Fibroblast of lung (primary cell): ENCODE measurements around the gene NR1H4. TPM values are rescaled to one million over a fixed set of nuclear protein-coding genes. Genes with fewer than 3 reads are reported as not detected.

Experiments used
- DNase-seq, 2 donors: peaks; one replicate each; pipeline versions ENCODE4 v3.0.0 to v3.0.0-alpha.2; 2010; ENCODE audit warnings: low read depth in 2 of 2
- H2AFZ ChIP-seq: 2 replicates; pipeline ENCODE4 v1.5.1; 2012; ENCODE audit warnings: low read length, control low read depth, inconsistent platforms
- H3K27ac ChIP-seq: 2 replicates; pipeline ENCODE4 v1.5.1; 2011; ENCODE audit warnings: low read length, control low read depth; ENCODE audit not compliant: insufficient read depth
- H3K27me3 ChIP-seq: 2 replicates; pipeline ENCODE4 v1.5.1; 2011; ENCODE audit warnings: mild to moderate bottlenecking, low read length; ENCODE audit not compliant: control insufficient read depth, insufficient read depth
- H3K36me3 ChIP-seq: 2 replicates; pipeline ENCODE4 v1.5.1; 2011; ENCODE audit warnings: low read length; ENCODE audit not compliant: control insufficient read depth, insufficient read depth
- H3K4me1 ChIP-seq: 2 replicates; pipeline ENCODE4 v1.5.1; 2011; ENCODE audit warnings: low read length; ENCODE audit not compliant: control insufficient read depth, insufficient read depth; ENCODE audit errors: extremely low read depth
- H3K4me2 ChIP-seq: 2 replicates; pipeline ENCODE4 v1.5.1; 2011; ENCODE audit warnings: low read length, control low read depth; ENCODE audit not compliant: insufficient read depth; ENCODE audit errors: extremely low read depth
- H3K4me3 ChIP-seq, 4 experiments: fragments of 200-600 bp in 1 of 4; sonication (generic) in 1 of 4; replicated peaks in 1 of 4; 2 replicates each; pipeline ENCODE4 v1.5.1; 2011 to 2016; ENCODE audit warnings: low read length in 4 of 4, low read depth in 3 of 4, mild to moderate bottlenecking in 3 of 4, control low read depth in 2 of 4, inconsistent platforms in 1 of 4, mixed read lengths in 1 of 4; ENCODE audit not compliant: insufficient read depth in 1 of 4; ENCODE audit errors: control extremely low read depth in 1 of 4
- H3K79me2 ChIP-seq: 2 replicates; pipeline ENCODE4 v1.5.1; 2012; ENCODE audit warnings: mild to moderate bottlenecking, low read length, inconsistent platforms; ENCODE audit not compliant: control insufficient read depth, insufficient read depth
- H3K9ac ChIP-seq: 2 replicates; pipeline ENCODE4 v1.5.1; 2011; ENCODE audit warnings: mild to moderate bottlenecking, low read length, control low read depth; ENCODE audit not compliant: insufficient read depth
- H3K9me3 ChIP-seq: 2 replicates; pipeline ENCODE4 v1.5.1; 2012; ENCODE audit warnings: low read depth, low read length; ENCODE audit not compliant: control insufficient read depth, insufficient read depth
- H4K20me1 ChIP-seq: 2 replicates; pipeline ENCODE4 v1.5.1; 2011; ENCODE audit warnings: low read length; ENCODE audit not compliant: control insufficient read depth, insufficient read depth; ENCODE audit errors: extremely low read depth
- EZH2 ChIP-seq: IDR thresholded peaks from 2 replicates; pipeline ENCODE4 v1.5.1; 2012; ENCODE audit warnings: low read length, control low read depth, mild to moderate bottlenecking; ENCODE audit errors: missing control alignments
- polyA plus RNA-seq, 2 donors: library from polyadenylated mRNA; depleted of rRNA in 1 of 2; stranded (reverse) in 1 of 2; unstranded in 1 of 2; fragments of >200 nt; gene quantifications; 2 replicates each; pipeline ENCODE4 v1.2.1, GENCODE V29; 2011 to 2012; ENCODE audit warnings: missing spikeins in 1 of 2
- total RNA-seq: library from RNA; depleted of rRNA; stranded (reverse); fragments of >200 nt; gene quantifications from 2 replicates; pipeline ENCODE4 v1.2.1, GENCODE V29; 2014
- TF ChIP-seq, protein P1 (sequence below), 2 donors: IDR thresholded peaks in 1 of 2; conservative IDR thresholded peaks in 1 of 2; 1 replicate in 1 of 2; 2 replicates in 1 of 2; pipeline ENCODE4 v1.5.1; 2011 to 2012; ENCODE audit warnings: low read length in 2 of 2, control low read depth in 1 of 2, inconsistent platforms in 1 of 2, low read depth in 1 of 2, mild to moderate bottlenecking in 1 of 2

The NR1H4 gene
- total and polyA plus RNA-seq, 2 donors (not counting 1 experiment from before 2014, with no cell fraction given), result not detected

DNA sequence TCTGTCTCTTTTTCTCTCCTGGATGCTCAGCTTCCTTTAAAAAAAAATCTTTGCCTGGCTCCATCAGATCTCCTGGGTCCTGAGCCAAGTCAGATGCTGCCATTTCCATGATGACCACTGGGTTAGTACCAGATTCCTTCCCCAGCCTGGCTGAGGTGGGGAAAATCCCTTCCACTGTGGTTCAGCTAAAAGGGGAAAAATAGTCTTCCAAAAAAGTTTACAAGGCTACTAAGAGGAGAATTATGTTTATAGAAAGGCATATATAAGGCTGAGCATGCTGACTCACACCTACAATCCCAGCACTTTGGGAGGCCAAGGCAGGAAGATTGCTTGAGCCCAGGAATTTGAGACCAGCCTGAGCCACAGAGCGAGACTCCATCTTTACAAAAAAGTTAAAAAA is 71.4 kb downstream of the NR1H4 start:
- Histone ChIP-seq H3K4me2 (no peak overlapping the region), H3K27ac (no peak overlapping the region), H3K27me3 (no peaks in the 10 kb centered on the region), H3K4me1 (no peaks in the 10 kb centered on the region), H2AFZ (no peak overlapping the region), H3K4me3 (no peak overlapping the region), H4K20me1 (no peaks in the 10 kb centered on the region), H3K79me2 (no peaks in the 10 kb centered on the region), H3K36me3 (no peaks in the 10 kb centered on the region), H3K9me3 (no peaks in the 10 kb centered on the region), H3K9ac (no peak overlapping the region)
- TF ChIP-seq, protein P1, sequence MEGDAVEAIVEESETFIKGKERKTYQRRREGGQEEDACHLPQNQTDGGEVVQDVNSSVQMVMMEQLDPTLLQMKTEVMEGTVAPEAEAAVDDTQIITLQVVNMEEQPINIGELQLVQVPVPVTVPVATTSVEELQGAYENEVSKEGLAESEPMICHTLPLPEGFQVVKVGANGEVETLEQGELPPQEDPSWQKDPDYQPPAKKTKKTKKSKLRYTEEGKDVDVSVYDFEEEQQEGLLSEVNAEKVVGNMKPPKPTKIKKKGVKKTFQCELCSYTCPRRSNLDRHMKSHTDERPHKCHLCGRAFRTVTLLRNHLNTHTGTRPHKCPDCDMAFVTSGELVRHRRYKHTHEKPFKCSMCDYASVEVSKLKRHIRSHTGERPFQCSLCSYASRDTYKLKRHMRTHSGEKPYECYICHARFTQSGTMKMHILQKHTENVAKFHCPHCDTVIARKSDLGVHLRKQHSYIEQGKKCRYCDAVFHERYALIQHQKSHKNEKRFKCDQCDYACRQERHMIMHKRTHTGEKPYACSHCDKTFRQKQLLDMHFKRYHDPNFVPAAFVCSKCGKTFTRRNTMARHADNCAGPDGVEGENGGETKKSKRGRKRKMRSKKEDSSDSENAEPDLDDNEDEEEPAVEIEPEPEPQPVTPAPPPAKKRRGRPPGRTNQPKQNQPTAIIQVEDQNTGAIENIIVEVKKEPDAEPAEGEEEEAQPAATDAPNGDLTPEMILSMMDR (conservative IDR thresholded peaks at IDR 0.05 in 1 of 2, IDR thresholded peaks at IDR 0.05 in 1 of 2; ENCODE audit: low read depth in 1 of 2, low read length in 2 of 2), result no peak
- DNase-seq, result peak in 1 of 2 donors; percentile 15

DNA sequence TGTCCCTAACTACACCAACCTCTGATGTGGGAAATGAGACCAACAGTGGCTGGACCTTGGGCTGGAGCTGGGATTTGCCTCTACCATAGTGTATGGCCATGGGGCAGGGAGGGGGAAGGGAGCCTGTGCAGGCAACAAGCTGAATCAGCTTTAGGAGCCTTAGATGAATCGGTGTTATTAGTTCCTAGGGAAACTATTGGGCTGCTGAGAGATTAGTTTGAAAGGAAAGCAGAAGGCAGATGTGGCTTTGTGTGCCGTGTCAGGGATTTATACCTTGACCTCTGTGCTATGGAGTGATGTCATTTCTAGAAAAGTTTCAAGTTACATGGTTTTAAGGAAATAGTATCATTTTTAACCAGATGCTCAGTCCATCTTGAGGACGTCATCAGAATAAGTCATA is 80.3 kb downstream of the NR1H4 start:
- Histone ChIP-seq H3K4me3 (no peak overlapping the region), H3K27me3 (no peaks in the 10 kb centered on the region), H3K4me1 (no peaks in the 10 kb centered on the region), H3K9ac (no peak overlapping the region), H4K20me1 (no peaks in the 10 kb centered on the region), H3K4me2 (no peak overlapping the region), H3K9me3 (no peaks in the 10 kb centered on the region), H2AFZ (no peak overlapping the region), H3K79me2 (no peaks in the 10 kb centered on the region), H3K36me3 (no peaks in the 10 kb centered on the region), H3K27ac (no peak overlapping the region)
- no peak for TF ChIP-seq EZH2
- TF ChIP-seq, protein P1 (conservative IDR thresholded peaks at IDR 0.05 in 1 of 2, IDR thresholded peaks at IDR 0.05 in 1 of 2; ENCODE audit: low read depth in 1 of 2, low read length in 2 of 2), result no peak
- peak; percentile 14 to 60 for DNase-seq

DNA sequence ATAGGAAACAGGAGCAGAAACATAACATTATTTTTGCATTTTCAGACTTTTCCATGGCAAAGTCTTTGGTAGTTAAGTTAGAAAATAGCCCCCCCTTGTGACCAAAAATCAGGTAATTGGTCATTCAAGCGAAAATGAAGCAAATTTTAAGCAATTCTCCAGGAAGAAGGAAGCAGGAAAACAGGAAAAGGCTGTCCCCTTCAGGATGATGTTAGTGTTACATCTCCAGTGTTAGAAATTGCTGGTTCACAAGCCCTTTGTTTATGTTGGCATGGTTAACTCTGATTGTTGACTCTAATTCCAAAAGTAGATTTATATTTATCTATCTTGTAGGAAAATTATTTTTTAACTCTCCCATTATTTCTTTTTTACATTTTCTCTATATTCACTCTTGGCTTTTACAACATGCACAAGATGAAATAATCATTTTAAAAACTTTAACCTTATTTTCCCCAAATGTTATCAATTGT is 81.0 kb downstream of the NR1H4 start:
- Histone ChIP-seq H3K36me3 (no peaks in the 10 kb centered on the region), H3K27ac (no peak overlapping the region), H4K20me1 (no peaks in the 10 kb centered on the region), H2AFZ (no peak overlapping the region), H3K4me2 (no peak overlapping the region), H3K9ac (no peak overlapping the region), H3K9me3 (no peaks in the 10 kb centered on the region), H3K4me1 (no peaks in the 10 kb centered on the region), H3K79me2 (no peaks in the 10 kb centered on the region), H3K27me3 (no peaks in the 10 kb centered on the region), H3K4me3 (no peak overlapping the region)
- peak; percentile 82 to 93 for DNase-seq
- no peak for TF ChIP-seq EZH2
- TF ChIP-seq, protein P1 (conservative IDR thresholded peaks at IDR 0.05 in 1 of 2, IDR thresholded peaks at IDR 0.05 in 1 of 2; ENCODE audit: low read depth in 1 of 2, low read length in 2 of 2), result peak; percentile 97 to 99
